NT2/D1 (cell line): ENCODE results near the gene GBF1.

Experiments
- DNase-seq: peaks from one replicate; pipeline ENCODE4 v3.0.0-alpha.2; 2011; ENCODE audit warnings: low read depth, low spot score
- H3K27me3 ChIP-seq: 2 replicates; pipeline ENCODE4 v1.6.0; 2011; ENCODE audit warnings: mild to moderate bottlenecking; ENCODE audit not compliant: insufficient read length, insufficient read depth
- H3K36me3 ChIP-seq: 2 replicates; pipeline ENCODE4 v1.6.1; 2011; ENCODE audit warnings: mild to moderate bottlenecking, low read length, mixed read lengths; ENCODE audit not compliant: insufficient read depth, insufficient read length
- H3K4me1 ChIP-seq: 2 replicates; pipeline ENCODE4 v1.5.1; 2011; ENCODE audit not compliant: insufficient read depth, insufficient read length
- H3K4me3 ChIP-seq: 2 replicates; pipeline ENCODE4 v1.5.1; 2011; ENCODE audit warnings: low read depth; ENCODE audit not compliant: insufficient read length
- H3K9ac ChIP-seq: 2 replicates; pipeline ENCODE4 v1.6.0; 2011; ENCODE audit warnings: low read depth; ENCODE audit not compliant: insufficient read length
- H3K9me3 ChIP-seq: 2 replicates; pipeline ENCODE4 v1.5.1; 2011; ENCODE audit warnings: mild to moderate bottlenecking, low read length; ENCODE audit not compliant: insufficient read depth
- SUZ12 ChIP-seq: IDR thresholded peaks from 2 replicates; pipeline ENCODE4 v1.6.1; 2011; ENCODE audit not compliant: insufficient read length, insufficient read depth; ENCODE audit errors: extremely low read depth
- YY1 ChIP-seq: IDR thresholded peaks from 2 replicates; pipeline ENCODE4 v1.6.1; 2011; ENCODE audit not compliant: insufficient read length, insufficient read depth
- ZNF274 ChIP-seq: IDR thresholded peaks from 2 replicates; pipeline ENCODE4 v1.6.1; 2011; ENCODE audit warnings: mild to moderate bottlenecking, low read depth, low read length

The GBF1 gene

DNA sequence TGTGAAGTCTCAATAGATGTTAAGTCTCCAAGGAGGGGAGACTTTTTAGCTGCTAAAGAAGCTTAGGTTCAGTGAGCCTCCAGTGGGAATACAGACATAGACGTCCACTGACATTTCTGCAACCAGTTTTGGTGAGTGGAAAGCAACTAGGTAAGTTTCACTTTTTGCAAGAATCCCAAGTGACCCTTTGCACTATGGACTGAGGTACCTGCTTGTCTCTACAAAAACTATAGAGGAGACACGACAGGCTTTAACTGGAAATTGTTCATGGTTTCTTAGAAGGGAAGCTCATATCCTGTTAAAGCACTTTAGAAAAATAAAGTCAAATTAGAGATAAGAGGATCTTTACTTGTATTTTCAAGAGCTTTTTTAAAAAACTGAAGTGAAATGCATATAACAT, 38.6 kb downstream of the GBF1 start:
- Histone ChIP-seq H3K27me3 (no peaks in the 10 kb centered on the region), H3K4me3 (no peak overlapping the region), H3K9me3 (no peaks in the 10 kb centered on the region), H3K4me1 (no peaks in the 10 kb centered on the region), H3K36me3 (peaks cover 11% of the 10 kb centered on the region), H3K9ac (no peak overlapping the region)
- DNase-seq, result no peak
- TF ChIP-seq ZNF274 (no peak), SUZ12 (no peak), YY1 (no peak)

DNA sequence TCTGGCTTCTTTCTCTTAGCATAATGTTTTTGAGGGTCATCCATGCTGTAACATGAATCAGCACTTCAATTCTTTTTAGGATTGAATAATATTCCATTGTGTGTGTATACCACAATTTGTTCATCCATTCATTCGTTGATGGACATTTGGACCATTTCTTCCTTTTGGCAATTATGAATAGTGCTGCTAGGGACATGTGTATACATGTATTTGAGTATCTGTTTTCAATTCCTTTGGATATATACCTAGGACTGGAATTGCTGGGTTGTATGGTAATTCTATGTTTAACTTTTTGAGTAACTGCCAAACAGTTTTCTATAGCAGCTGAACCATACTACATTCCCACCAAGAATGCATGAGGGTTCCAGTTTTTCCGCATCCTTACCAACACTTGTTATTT, 39.2 kb downstream of the GBF1 start:
- no peak for DNase-seq
- peaks cover 11% of the 10 kb centered on the region for H3K36me3 ChIP-seq
- H3K9me3 ChIP-seq, result no peaks in the 10 kb centered on the region
- no peak overlapping the region for H3K4me3 ChIP-seq
- H3K9ac ChIP-seq, result no peak overlapping the region
- H3K27me3 ChIP-seq, result no peaks in the 10 kb centered on the region
- TF ChIP-seq YY1 (no peak), ZNF274 (no peak), SUZ12 (no peak)
- no peaks in the 10 kb centered on the region for H3K4me1 ChIP-seq

DNA sequence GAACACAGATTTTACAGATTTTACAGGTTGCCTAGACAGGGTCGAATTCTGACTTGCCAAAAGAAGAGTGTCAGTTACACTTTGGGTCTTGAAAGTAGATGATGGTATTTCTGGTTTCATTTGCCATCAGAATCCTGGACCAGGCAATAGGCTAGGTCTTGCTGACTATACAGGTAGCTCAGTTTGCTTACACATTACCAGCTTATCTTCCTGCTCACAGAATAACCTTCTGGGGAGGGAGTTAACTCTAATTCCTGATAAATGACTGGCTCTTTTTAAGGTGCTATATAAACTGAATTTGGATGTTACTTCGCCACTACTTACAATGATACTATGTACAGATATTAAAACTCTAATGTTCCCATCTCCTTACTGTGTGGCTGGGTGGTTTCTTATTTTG, 39.8 kb downstream of the GBF1 start:
- Histone ChIP-seq H3K27me3 (no peaks in the 10 kb centered on the region), H3K9ac (no peak overlapping the region), H3K9me3 (no peaks in the 10 kb centered on the region), H3K4me1 (no peaks in the 10 kb centered on the region), H3K4me3 (no peak overlapping the region), H3K36me3 (peaks cover 11% of the 10 kb centered on the region)
- TF ChIP-seq SUZ12 (no peak), YY1 (no peak), ZNF274 (no peak)
- DNase-seq, result no peak

GRCh38 chr10:102286216-102286615, 40.9 kb downstream of the GBF1 start:
- no peak overlapping the region for H3K4me3 ChIP-seq
- DNase-seq, result no peak
- TF ChIP-seq YY1 (no peak), ZNF274 (no peak), SUZ12 (no peak)

GRCh38 chr10:102287538-102287937, 42.2 kb downstream of the GBF1 start:
- Histone ChIP-seq H3K9ac (no peak overlapping the region), H3K4me3 (no peak overlapping the region), H3K27me3 (no peaks in the 10 kb centered on the region), H3K36me3 (peaks cover 15% of the 10 kb centered on the region), H3K9me3 (no peaks in the 10 kb centered on the region), H3K4me1 (no peaks in the 10 kb centered on the region)
- TF ChIP-seq ZNF274 (no peak), SUZ12 (no peak), YY1 (no peak)
- no peak for DNase-seq

More at GRCh38 chr10:102286216-102286615, 40.9 kb downstream of the GBF1 start:
- no peaks in the 10 kb centered on the region for H3K4me1 ChIP-seq
- no peaks in the 10 kb centered on the region for H3K9me3 ChIP-seq
- no peak overlapping the region for H3K9ac ChIP-seq
- H3K27me3 ChIP-seq, result no peaks in the 10 kb centered on the region
- peaks cover 11% of the 10 kb centered on the region for H3K36me3 ChIP-seq

DNA sequence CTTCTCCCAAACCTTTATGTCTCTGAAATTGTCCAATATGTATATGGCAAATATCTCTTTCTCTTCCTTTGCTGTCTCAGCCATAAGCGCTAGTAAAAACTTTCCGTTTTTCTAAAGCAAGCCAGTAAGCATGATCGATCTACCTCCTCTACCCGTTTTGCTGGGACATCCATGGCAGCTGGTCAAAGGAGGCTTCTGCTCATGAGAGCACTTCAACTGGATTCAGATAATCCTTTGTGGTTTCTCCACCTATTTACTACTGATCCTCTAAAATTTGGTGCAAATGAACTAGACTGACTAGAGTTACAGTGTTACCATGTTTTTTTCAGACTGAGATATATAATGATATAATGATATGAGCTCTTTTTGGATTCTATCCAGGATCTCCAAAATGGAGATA, 42.7 kb downstream of the GBF1 start:
- DNase-seq, result no peak
- TF ChIP-seq ZNF274, result no peak
- TF ChIP-seq SUZ12, result no peak
- TF ChIP-seq YY1, result no peak
- H3K9ac ChIP-seq, result no peak overlapping the region
- no peaks in the 10 kb centered on the region for H3K4me1 ChIP-seq
- H3K4me3 ChIP-seq, result no peak overlapping the region
- H3K27me3 ChIP-seq, result no peaks in the 10 kb centered on the region
- H3K36me3 ChIP-seq, result peaks cover 15% of the 10 kb centered on the region
- H3K9me3 ChIP-seq, result no peaks in the 10 kb centered on the region

- Histone ChIP-seq H3K9ac (no peak overlapping the region), H3K36me3 (peaks cover 12% of the 10 kb centered on the region), H3K27me3 (no peaks in the 10 kb centered on the region), H3K4me1 (no peaks in the 10 kb centered on the region), H3K9me3 (no peaks in the 10 kb centered on the region), H3K4me3 (no peak overlapping the region)
- no peak for DNase-seq
- TF ChIP-seq YY1 (no peak), ZNF274 (no peak), SUZ12 (no peak)
Measured at GRCh38 chr10:102289356-102289755, 44.0 kb downstream of the GBF1 start.
